Karpas-422 (cell line): ENCODE results near the gene CNTNAP2. TPM values are rescaled to one million over a fixed set of nuclear protein-coding genes. Genes with fewer than 3 reads are reported as not detected.
"Not testable (repeated sequence)": the region's sequence is repeated elsewhere in the genome, so short reads cannot be mapped to it uniquely, and the experiment has no call there.

Source experiments
- DNase-seq: peaks from one replicate; pipeline ENCODE4 v3.0.0-alpha.2; 2015
- H2AFZ ChIP-seq: fragments of 200-600 bp; sonication (generic); 2 replicates; pipeline ENCODE4 v1.6.1; 2014; ENCODE audit warnings: antibody characterized with exemption, low read length, mixed read lengths
- H3K27ac ChIP-seq: fragments of 200-600 bp; sonication (generic); 2 replicates; pipeline ENCODE4 v1.5.1; 2014; ENCODE audit warnings: mild to moderate bottlenecking, low read length, moderate library complexity
- H3K27me3 ChIP-seq: fragments of 200-600 bp; sonication (generic); 2 replicates; pipeline ENCODE4 v1.6.1; 2014; ENCODE audit warnings: low read length, mixed read lengths
- H3K36me3 ChIP-seq: fragments of 200-600 bp; sonication (generic); 2 replicates; pipeline ENCODE4 v1.6.1; 2014; ENCODE audit warnings: low read length, mixed read lengths; ENCODE audit not compliant: insufficient read depth
- H3K4me1 ChIP-seq: fragments of 200-600 bp; sonication (generic); 2 replicates; pipeline ENCODE4 v1.6.1; 2014; ENCODE audit warnings: mild to moderate bottlenecking, low read length, mixed read lengths
- H3K4me2 ChIP-seq: fragments of 200-600 bp; sonication (generic); 2 replicates; pipeline ENCODE4 v1.6.1; 2014; ENCODE audit warnings: low read length, low read depth, mild to moderate bottlenecking; ENCODE audit not compliant: poor library complexity, severe bottlenecking
- H3K4me3 ChIP-seq: fragments of 200-600 bp; sonication (generic); 2 replicates; pipeline ENCODE4 v1.5.1; 2014; ENCODE audit warnings: mild to moderate bottlenecking, antibody characterized with exemption, low read length, mixed read lengths
- H3K79me2 ChIP-seq: fragments of 200-600 bp; sonication (generic); 2 replicates; pipeline ENCODE4 v1.6.1; 2014; ENCODE audit warnings: mild to moderate bottlenecking, low read length, mixed read lengths
- H3K9ac ChIP-seq: fragments of 200-600 bp; sonication (generic); 2 replicates; pipeline ENCODE4 v1.6.0; 2014; ENCODE audit warnings: low read length
- H3K9me2 ChIP-seq: fragments of 200-600 bp; sonication (generic), shearing (Covaris generic); replicated peaks from 2 replicates; pipeline ENCODE4 v1.6.0; 2014; ENCODE audit warnings: mild to moderate bottlenecking, low read length, moderate library complexity; ENCODE audit not compliant: insufficient read depth
- H3K9me3 ChIP-seq: fragments of 300-700, 200-600 bp; sonication (generic); 2 replicates; pipeline ENCODE4 v1.6.1; 2014; ENCODE audit warnings: low read length, mixed read lengths
- H4K20me1 ChIP-seq: fragments of 200-600 bp; sonication (generic); 2 replicates; pipeline ENCODE4 v1.6.1; 2014; ENCODE audit warnings: mild to moderate bottlenecking, antibody characterized with exemption, low read length, low read depth; ENCODE audit not compliant: insufficient read depth
- total RNA-seq: library from RNA; depleted of rRNA; stranded (reverse); fragments of >200 nt; shearing (Covaris generic); gene quantifications from 2 replicates; pipeline ENCODE4 v1.2.3, GENCODE V29; 2014; ENCODE audit warnings: low replicate concordance

Gene CNTNAP2
- total RNA-seq, 1 experiment from 2014 or later, result not detected

DNA sequence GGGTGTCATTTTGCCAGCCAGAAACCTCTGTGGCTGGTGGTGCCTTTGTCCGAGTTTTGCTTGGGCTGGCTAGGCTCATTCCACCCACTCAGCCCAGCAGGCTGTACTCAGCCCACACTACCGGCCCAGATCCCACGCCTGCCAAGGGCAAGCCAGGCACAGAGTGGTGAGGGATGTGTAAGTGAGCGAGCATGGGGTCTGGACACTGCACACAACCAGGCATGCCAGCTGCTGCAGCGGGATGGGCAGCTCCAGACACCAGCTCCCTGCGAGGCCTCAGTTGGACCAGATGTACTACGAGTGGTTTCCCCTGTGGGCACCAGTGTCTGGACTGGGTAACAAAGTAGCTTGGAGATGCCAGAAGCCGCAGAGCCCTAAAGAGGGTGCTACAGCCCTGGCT is 2339.8 kb downstream of the CNTNAP2 start:
- Histone ChIP-seq H3K4me3 (no peak overlapping the region), H3K27me3 (no peaks in the 10 kb centered on the region)
- DNase-seq, result no peak

DNA sequence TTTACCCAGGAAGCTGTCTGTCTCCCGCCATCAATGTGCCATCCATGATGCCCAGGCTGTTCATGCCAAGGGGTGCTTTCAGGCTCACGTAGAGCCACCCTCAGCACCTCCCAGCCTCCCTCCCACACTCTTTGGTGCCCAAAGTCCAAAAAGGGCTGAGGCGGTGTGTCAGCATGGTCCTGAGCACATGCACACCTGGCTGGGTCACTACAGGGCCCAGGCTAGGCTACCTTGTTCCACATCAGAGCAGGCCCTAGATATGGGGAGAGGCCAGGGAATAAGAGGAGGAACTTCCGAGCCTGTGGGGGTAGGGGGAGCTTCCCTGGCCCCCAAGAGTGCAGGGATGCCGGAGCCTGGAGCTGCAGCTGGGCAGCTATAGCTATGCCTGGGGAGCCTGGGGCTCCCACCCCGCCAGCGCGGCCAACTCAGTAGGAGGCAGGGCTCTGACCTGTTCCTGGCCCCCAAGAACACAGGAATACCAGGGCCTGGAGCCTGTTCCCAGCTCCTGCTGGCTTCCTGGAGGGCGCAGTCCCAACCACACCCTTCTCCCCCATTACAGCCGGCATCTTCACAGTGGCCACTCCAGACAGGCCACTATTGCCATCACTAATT is 2340.8 kb downstream of the CNTNAP2 start:
- Histone ChIP-seq H3K36me3 (no peaks in the 10 kb centered on the region), H2AFZ (no peak overlapping the region), H3K9me2 (no peaks in the 10 kb centered on the region), H3K79me2 (no peaks in the 10 kb centered on the region), H3K27ac (no peak overlapping the region), H3K9me3 (no peaks in the 10 kb centered on the region), H3K4me2 (no peak overlapping the region), H3K27me3 (no peaks in the 10 kb centered on the region), H4K20me1 (no peaks in the 10 kb centered on the region), H3K9ac (no peak overlapping the region), H3K4me3 (no peak overlapping the region), H3K4me1 (no peaks in the 10 kb centered on the region)
- DNase-seq, result no peak

More for the DNA sequence above, 2339.8 kb downstream of the CNTNAP2 start:
- Histone ChIP-seq H3K9ac (no peak overlapping the region), H3K27ac (no peak overlapping the region), H3K4me2 (no peak overlapping the region), H3K4me1 (no peaks in the 10 kb centered on the region), H3K9me2 (no peaks in the 10 kb centered on the region), H3K79me2 (no peaks in the 10 kb centered on the region), H2AFZ (no peak overlapping the region), H3K9me3 (no peaks in the 10 kb centered on the region), H3K36me3 (no peaks in the 10 kb centered on the region), H4K20me1 (no peaks in the 10 kb centered on the region)

DNA sequence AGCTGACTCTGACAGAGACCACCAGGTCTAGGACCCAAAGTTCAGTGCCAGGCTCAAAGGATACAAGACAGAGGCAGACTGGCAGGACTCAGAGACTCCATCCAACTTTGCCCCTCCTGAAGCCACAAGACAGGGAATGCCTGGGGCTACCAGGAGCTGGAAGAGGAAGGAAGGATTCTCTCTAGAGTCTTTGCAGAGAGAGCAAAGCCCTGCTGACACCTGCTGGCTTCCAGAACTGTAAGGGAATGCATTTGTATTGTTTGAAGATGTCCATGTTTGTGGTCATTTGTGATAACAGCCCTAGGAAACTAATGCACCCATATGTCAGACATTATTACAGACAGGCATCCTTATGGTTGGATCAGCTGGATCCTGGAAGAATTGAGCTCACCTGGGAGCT is 2341.7 kb downstream of the CNTNAP2 start:
- DNase-seq, result no peak
- Histone ChIP-seq H3K27me3 (no peaks in the 10 kb centered on the region), H3K4me2 (no peak overlapping the region), H3K36me3 (no peaks in the 10 kb centered on the region), H3K9me3 (no peaks in the 10 kb centered on the region), H3K9ac (no peak overlapping the region), H3K4me1 (no peaks in the 10 kb centered on the region), H4K20me1 (no peaks in the 10 kb centered on the region), H3K27ac (no peak overlapping the region), H2AFZ (no peak overlapping the region), H3K79me2 (no peaks in the 10 kb centered on the region), H3K4me3 (no peak overlapping the region), H3K9me2 (no peaks in the 10 kb centered on the region)

GRCh38 chr7:148461392-148462179 is 2345.0 kb downstream of the CNTNAP2 start:
- Histone ChIP-seq H2AFZ (no peak overlapping the region), H4K20me1 (no peaks in the 10 kb centered on the region), H3K27ac (no peak overlapping the region), H3K9me2 (no peaks in the 10 kb centered on the region), H3K27me3 (no peaks in the 10 kb centered on the region), H3K36me3 (no peaks in the 10 kb centered on the region), H3K4me3 (no peak overlapping the region), H3K4me1 (no peaks in the 10 kb centered on the region), H3K9ac (no peak overlapping the region), H3K9me3 (no peaks in the 10 kb centered on the region), H3K4me2 (no peak overlapping the region), H3K79me2 (no peaks in the 10 kb centered on the region)
- no peak for DNase-seq

DNA sequence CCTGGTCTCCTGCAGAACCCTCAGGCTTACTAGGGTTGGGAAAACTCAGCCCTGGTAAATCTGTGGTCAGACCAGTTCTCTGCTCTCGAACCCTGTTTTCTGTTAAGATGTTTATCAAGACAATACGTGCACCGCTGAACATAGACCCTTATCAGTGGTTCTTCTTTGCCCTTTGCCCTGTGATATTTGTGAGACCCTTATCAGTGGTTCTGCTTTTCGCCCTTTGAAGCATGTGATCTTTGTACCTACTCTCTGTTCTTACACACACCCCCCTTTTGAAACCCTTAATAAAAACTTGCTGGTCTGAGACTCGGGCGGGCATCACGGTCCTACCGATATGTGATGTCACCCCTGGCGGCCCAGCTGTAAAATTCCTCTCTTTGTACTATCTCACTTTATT is 2346.2 kb downstream of the CNTNAP2 start:
- not testable (repeated sequence) for H3K4me3 ChIP-seq, H3K79me2 ChIP-seq, H3K4me1 ChIP-seq, H3K4me2 ChIP-seq, H3K27ac ChIP-seq, H4K20me1 ChIP-seq, DNase-seq, H3K9ac ChIP-seq, H2AFZ ChIP-seq, H3K36me3 ChIP-seq, H3K9me3 ChIP-seq, H3K27me3 ChIP-seq, H3K9me2 ChIP-seq

DNA sequence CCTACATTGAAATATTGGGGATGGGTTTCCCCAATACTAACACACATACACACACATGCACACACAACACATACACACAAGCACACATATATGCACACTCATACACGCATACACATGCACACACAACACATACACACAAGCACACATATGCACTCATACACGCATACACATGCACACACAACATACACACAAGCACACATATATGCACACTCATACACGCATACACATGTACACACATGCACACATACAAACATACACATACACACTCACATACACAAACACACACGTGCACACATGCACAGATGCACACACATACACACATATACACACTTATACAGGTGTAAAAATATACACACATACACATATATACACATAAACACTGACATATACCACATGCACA is 2346.6 kb downstream of the CNTNAP2 start:
- no peak overlapping the region for H3K9ac ChIP-seq
- no peaks in the 10 kb centered on the region for H3K79me2 ChIP-seq
- H3K9me2 ChIP-seq, result no peaks in the 10 kb centered on the region
- H3K4me1 ChIP-seq, result no peaks in the 10 kb centered on the region
- H3K9me3 ChIP-seq, result no peaks in the 10 kb centered on the region
- no peak overlapping the region for H3K4me3 ChIP-seq
- no peak overlapping the region for H2AFZ ChIP-seq
- H4K20me1 ChIP-seq, result no peaks in the 10 kb centered on the region
- H3K36me3 ChIP-seq, result no peaks in the 10 kb centered on the region
- DNase-seq, result no peak
- no peak overlapping the region for H3K27ac ChIP-seq
- no peak overlapping the region for H3K4me2 ChIP-seq
- no peaks in the 10 kb centered on the region for H3K27me3 ChIP-seq

DNA sequence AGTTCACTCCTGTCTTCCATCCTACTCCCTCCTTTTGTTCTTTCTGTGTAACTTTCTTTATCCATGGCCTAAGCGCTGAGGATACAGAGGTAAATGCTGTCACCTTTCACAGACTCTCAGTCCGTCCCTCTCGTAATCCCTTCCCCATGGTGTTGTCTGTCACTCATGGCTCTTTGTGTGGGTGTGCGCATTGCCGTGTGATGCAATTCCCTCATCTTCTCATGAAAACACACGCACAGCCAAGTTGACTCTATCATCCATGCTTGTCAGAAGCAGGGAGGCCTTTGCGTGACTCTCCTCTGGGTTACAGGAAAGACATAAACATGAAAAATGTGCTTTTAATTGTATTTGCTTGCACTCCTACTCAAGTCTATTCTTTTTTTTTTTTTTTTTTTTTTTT is 2348.3 kb downstream of the CNTNAP2 start:
- Histone ChIP-seq H2AFZ (no peak overlapping the region), H3K9me3 (no peaks in the 10 kb centered on the region), H3K27me3 (no peaks in the 10 kb centered on the region), H3K9ac (no peak overlapping the region), H3K79me2 (no peaks in the 10 kb centered on the region), H3K4me2 (no peak overlapping the region), H3K4me3 (no peak overlapping the region), H3K36me3 (no peaks in the 10 kb centered on the region), H3K27ac (no peak overlapping the region), H3K9me2 (no peaks in the 10 kb centered on the region), H3K4me1 (no peaks in the 10 kb centered on the region), H4K20me1 (no peaks in the 10 kb centered on the region)
- no peak for DNase-seq

DNA sequence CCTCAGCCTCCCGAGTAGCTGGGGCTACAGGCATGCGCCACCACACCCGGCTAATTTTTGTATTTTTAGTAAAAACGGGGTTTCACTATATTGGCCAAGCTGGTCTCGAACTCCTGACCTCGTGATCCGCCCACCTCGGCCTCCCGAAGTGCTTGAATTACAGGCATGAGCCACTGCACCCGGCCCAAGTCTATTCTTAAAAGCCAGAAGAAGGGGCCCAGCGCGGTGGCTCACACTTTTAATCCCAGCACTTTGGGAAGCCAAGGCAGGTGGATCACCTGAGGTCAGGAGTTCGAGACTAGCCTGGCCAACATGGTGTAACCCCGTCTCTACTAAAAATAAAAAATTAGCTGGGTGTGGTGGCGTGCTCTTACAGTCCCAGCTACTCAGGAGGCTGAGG is 2348.8 kb downstream of the CNTNAP2 start:
- not testable (repeated sequence) for H3K4me2 ChIP-seq, H2AFZ ChIP-seq, H3K27ac ChIP-seq, H3K9me2 ChIP-seq, H3K27me3 ChIP-seq, H3K9ac ChIP-seq, H3K79me2 ChIP-seq, DNase-seq, H4K20me1 ChIP-seq, H3K4me1 ChIP-seq, H3K36me3 ChIP-seq, H3K9me3 ChIP-seq, H3K4me3 ChIP-seq
